C4-2B (cell line): Measurements from ENCODE around the gene TLR4.

Source experiments
- ZFX ChIP-seq: fragments of 450-650 bp; IDR thresholded peaks from 2 replicates; pipeline ENCODE4 v1.6.1; 2017
- TF ChIP-seq, protein P1 (sequence below): fragments of 450-650 bp; conservative IDR thresholded peaks from 2 replicates; pipeline ENCODE4 v1.5.1; 2017; ENCODE audit warnings: mild to moderate bottlenecking

GRCh38 chr9:117677572-117677971, 26.6 kb upstream of the TLR4 start:
- TF ChIP-seq, protein P1, sequence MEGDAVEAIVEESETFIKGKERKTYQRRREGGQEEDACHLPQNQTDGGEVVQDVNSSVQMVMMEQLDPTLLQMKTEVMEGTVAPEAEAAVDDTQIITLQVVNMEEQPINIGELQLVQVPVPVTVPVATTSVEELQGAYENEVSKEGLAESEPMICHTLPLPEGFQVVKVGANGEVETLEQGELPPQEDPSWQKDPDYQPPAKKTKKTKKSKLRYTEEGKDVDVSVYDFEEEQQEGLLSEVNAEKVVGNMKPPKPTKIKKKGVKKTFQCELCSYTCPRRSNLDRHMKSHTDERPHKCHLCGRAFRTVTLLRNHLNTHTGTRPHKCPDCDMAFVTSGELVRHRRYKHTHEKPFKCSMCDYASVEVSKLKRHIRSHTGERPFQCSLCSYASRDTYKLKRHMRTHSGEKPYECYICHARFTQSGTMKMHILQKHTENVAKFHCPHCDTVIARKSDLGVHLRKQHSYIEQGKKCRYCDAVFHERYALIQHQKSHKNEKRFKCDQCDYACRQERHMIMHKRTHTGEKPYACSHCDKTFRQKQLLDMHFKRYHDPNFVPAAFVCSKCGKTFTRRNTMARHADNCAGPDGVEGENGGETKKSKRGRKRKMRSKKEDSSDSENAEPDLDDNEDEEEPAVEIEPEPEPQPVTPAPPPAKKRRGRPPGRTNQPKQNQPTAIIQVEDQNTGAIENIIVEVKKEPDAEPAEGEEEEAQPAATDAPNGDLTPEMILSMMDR, result no peak
- no peak for TF ChIP-seq ZFX
